Upper lobe of left lung (tissue), 4 donors: Measurements from ENCODE around the gene SCARF1.

Experiments used
- POLR2A ChIP-seq, 4 donors: fragments of 450-650 bp; IDR thresholded peaks; one replicate each; pipeline ENCODE4 v1.5.1; 2016 to 2017; ENCODE audit warnings: antibody characterized with exemption in 4 of 4, mild to moderate bottlenecking in 2 of 4
- TF ChIP-seq, protein P1 (sequence below), 6 experiments: fragments of 450-650 bp in 4 of 6; fragments of 200-600 bp in 2 of 6; sonication (generic) in 2 of 6; IDR thresholded peaks; one replicate each; pipeline ENCODE4 v1.5.1; 2016 to 2019; ENCODE audit warnings: antibody characterized with exemption in 6 of 6

DNA sequence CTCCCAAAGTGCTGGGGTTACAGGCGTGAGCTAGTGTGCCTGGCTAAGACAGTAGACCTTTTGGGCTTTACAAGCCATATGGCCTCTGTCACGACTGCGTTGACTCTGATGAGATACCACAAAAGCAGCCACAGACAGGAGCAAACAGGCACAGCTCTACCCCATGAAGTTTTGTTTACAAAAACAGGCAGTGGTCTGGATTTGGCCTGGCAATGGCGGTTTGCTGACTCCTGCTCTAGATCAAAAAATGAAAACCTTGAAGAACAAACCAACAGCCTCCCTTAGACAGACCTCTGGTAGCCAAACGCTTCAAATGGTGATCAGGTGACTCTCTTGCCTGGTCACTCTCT is 37.6 kb downstream of the SCARF1 start:
- TF ChIP-seq, protein P1, sequence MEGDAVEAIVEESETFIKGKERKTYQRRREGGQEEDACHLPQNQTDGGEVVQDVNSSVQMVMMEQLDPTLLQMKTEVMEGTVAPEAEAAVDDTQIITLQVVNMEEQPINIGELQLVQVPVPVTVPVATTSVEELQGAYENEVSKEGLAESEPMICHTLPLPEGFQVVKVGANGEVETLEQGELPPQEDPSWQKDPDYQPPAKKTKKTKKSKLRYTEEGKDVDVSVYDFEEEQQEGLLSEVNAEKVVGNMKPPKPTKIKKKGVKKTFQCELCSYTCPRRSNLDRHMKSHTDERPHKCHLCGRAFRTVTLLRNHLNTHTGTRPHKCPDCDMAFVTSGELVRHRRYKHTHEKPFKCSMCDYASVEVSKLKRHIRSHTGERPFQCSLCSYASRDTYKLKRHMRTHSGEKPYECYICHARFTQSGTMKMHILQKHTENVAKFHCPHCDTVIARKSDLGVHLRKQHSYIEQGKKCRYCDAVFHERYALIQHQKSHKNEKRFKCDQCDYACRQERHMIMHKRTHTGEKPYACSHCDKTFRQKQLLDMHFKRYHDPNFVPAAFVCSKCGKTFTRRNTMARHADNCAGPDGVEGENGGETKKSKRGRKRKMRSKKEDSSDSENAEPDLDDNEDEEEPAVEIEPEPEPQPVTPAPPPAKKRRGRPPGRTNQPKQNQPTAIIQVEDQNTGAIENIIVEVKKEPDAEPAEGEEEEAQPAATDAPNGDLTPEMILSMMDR (IDR thresholded peaks at IDR 0.05): no peak
- TF ChIP-seq POLR2A (IDR thresholded peaks at IDR 0.05): no peak
